GM12864 (cell line): Measurements from ENCODE around the gene TOX2.

Source experiments
- DNase-seq: peaks from one replicate; pipeline ENCODE4 v3.0.0-alpha.2; 2011; ENCODE audit warnings: low read depth
- H3K4me3 ChIP-seq: 2 replicates; pipeline ENCODE4 v1.5.1; 2011; ENCODE audit warnings: mild to moderate bottlenecking, low read depth, low read length, control low read depth
- CTCF ChIP-seq: IDR thresholded peaks from 2 replicates; pipeline ENCODE4 v1.5.1; 2011; ENCODE audit warnings: low read depth, mild to moderate bottlenecking, moderate library complexity, low read length, control low read depth, inconsistent platforms; ENCODE audit errors: missing control alignments

The TOX2 gene

DNA sequence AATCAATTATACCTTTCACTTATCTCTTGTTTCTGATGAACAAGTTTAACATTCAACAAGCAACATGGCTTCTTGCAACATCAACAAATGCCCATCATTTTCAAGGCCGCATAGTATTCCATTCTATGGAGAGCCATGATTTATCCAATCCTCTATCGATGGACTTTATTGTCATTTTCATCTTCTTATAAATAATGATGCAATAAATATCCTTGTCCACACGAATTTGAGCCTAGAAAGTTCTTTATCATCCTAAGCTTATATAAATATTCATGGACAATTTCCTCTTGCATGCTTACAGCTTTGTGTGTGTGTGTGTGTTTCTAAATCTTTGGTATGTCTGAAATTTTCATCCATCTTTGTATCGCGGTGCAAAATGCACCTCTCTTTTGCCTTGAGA is 29.1 kb downstream of the TOX2 start:
- TF ChIP-seq CTCF, result no peak
- DNase-seq, result no peak

GRCh38 chr20:43944653-43945235 is 30.1 kb downstream of the TOX2 start:
- DNase-seq, result no peak
- no peak overlapping the region for H3K4me3 ChIP-seq
- no peak for TF ChIP-seq CTCF

More for the DNA sequence above, 29.1 kb downstream of the TOX2 start:
- H3K4me3 ChIP-seq, result no peak overlapping the region

DNA sequence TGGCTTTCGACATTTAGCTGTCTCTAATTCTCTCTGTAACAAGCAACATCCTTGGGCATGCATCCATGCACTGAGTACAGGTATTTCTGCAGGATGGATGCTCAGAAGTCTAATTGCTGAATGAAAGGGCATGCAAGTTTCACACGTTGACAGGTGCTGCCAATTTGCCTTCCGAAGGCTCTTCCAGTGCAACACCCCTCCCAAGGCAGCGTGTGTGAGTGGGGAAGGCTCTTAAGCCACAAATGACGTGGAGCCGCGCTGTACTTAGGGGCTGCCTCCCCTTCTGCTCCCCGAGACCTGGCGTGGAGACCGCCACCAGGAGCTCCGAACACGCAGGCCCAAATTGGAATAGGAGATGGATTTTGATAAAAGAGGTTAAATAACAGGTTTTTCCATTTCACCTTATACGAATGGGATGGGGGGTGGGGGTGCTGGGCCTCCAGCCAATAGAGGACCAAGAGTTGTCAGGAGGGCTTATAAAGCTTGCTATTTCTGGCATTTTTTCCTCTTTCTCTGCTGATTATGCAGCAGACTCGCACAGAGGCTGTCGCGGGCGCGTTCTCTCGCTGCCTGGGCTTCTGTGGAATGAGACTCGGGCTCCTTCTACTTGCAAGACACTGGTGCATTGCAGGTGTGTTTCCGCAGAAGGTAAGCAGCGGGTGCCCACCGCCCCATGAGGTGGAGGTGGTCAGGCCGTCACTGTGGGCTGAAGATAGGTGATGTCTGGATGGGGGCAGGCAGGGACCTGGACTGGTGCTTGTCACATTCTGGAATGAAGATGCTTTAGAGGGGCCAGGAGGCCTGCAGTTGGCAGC is 30.9 kb downstream of the TOX2 start:
- DNase-seq, result no peak

DNA sequence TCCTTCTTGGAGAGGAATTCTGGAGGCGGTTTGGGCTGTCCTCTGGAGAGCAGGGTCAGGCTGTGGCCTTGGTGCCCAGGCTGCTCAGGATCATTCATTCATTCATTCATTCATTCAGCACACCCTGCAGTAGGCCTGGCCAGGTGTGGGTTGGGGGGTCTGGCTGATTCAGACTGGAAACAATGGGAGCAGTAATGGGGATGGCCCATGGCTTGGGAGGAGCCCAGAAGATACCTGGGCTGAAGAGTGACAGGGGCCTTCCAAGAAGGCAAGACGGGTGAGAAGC is 31.5 kb downstream of the TOX2 start:
- TF ChIP-seq CTCF, result no peak
- H3K4me3 ChIP-seq, result no peak overlapping the region
- no peak for DNase-seq

More for the DNA sequence above, 30.9 kb downstream of the TOX2 start:
- no peak overlapping the region for H3K4me3 ChIP-seq
- no peak for TF ChIP-seq CTCF

GRCh38 chr20:43946659-43947315 is 32.1 kb downstream of the TOX2 start:
- DNase-seq, result no peak
- H3K4me3 ChIP-seq, result no peak overlapping the region
- no peak for TF ChIP-seq CTCF

DNA sequence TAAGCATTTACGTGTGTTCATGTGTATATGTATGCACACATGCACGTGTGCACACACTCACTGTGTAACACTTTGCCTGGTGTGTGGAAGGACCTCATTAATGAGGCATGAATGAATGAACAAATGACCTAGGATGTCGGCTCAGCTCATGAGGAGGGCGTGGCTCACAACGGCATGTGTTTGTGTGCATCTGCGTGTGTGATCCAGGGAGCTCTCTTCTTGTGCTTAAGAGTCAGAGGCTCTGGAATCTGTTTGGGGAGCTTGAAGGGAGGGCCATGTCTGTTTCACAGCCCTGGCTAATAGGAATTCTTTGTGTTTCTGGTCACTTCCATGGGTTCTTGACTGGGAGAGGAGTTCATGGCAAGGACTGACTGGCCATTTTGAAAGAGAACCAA is 32.7 kb downstream of the TOX2 start:
- TF ChIP-seq CTCF, result no peak
- no peak overlapping the region for H3K4me3 ChIP-seq
- DNase-seq, result no peak

- TF ChIP-seq CTCF, result no peak
- no peak for DNase-seq
- no peak overlapping the region for H3K4me3 ChIP-seq
These were observed 33.8 kb downstream of the TOX2 start for GRCh38 chr20:43948455-43948854.
